ENCODE measurements around the gene ATP13A5. TPM values are rescaled to one million over a fixed set of nuclear protein-coding genes. Genes with fewer than 3 reads are reported as not detected.

Gene ATP13A5
- total RNA-seq, 1 donor from 2014 or later: not detected

GRCh38 chr3:193387596-193387995 lies 9.0 kb upstream of the ATP13A5 start:
- Histone ChIP-seq H3K79me2 (ENCODE audit: insufficient read depth, low read length) (no peaks in the 10 kb centered on the region), H3K4me1 (ENCODE audit: insufficient read depth, low read length) (peaks cover 6% of the 10 kb centered on the region), H3K27ac (ENCODE audit: low read depth, low read length) (no peak overlapping the region), H3K9me3 (ENCODE audit: insufficient read depth, low read depth, low read length) (no peaks in the 10 kb centered on the region), H3K36me3 (ENCODE audit: insufficient read depth, low read length) (no peaks in the 10 kb centered on the region), H2AFZ (ENCODE audit: low read depth, low read length) (no peak overlapping the region), H3K4me3 (ENCODE audit: insufficient read depth, low read depth, low read length) (no peak overlapping the region), H3K9ac (ENCODE audit: low read length) (no peak overlapping the region), H4K20me1 (ENCODE audit: insufficient read depth, low read length) (no peaks in the 10 kb centered on the region), H3K27me3 (ENCODE audit: insufficient read depth, low read length) (no peaks in the 10 kb centered on the region), H3K4me2 (ENCODE audit: low read length) (no peak overlapping the region)
- H3K27me3 Mint-ChIP-seq (ENCODE audit: low read depth, unreplicated experiment): no peaks in the 10 kb centered on the region
- TF ChIP-seq CTCF (IDR thresholded peaks at IDR 0.05; ENCODE audit: insufficient read depth, low read depth, low read length) (no peak), EZH2 (IDR thresholded peaks at IDR 0.05; ENCODE audit: insufficient read depth, low read length) (no peak)
- H3K27ac Mint-ChIP-seq (ENCODE audit: unreplicated experiment): no peak overlapping the region
- H3K9me3 Mint-ChIP-seq (ENCODE audit: unreplicated experiment): no peaks in the 10 kb centered on the region
- DNase-seq (ENCODE audit: low read depth): no peak
- no peak overlapping the region for H3K4me3 Mint-ChIP-seq (ENCODE audit: unreplicated experiment)
- FAIRE-seq: no peak
- H3K36me3 Mint-ChIP-seq (ENCODE audit: low read depth, unreplicated experiment): no peaks in the 10 kb centered on the region
- H3K4me1 Mint-ChIP-seq (ENCODE audit: low read depth, unreplicated experiment): peaks cover 5% of the 10 kb centered on the region

- Histone ChIP-seq H3K79me2 (ENCODE audit: insufficient read depth, low read length) (no peaks in the 10 kb centered on the region), H2AFZ (ENCODE audit: low read depth, low read length) (no peak overlapping the region), H4K20me1 (ENCODE audit: insufficient read depth, low read length) (no peaks in the 10 kb centered on the region), H3K36me3 (ENCODE audit: insufficient read depth, low read length) (no peaks in the 10 kb centered on the region), H3K27me3 (ENCODE audit: insufficient read depth, low read length) (no peaks in the 10 kb centered on the region), H3K9me3 (ENCODE audit: insufficient read depth, low read depth, low read length) (no peaks in the 10 kb centered on the region), H3K27ac (ENCODE audit: low read depth, low read length) (no peak overlapping the region), H3K4me2 (ENCODE audit: low read length) (no peak overlapping the region), H3K9ac (ENCODE audit: low read length) (no peak overlapping the region), H3K4me3 (ENCODE audit: insufficient read depth, low read depth, low read length) (no peak overlapping the region), H3K4me1 (ENCODE audit: insufficient read depth, low read length) (no peaks in the 10 kb centered on the region)
- Mint-ChIP-seq H3K36me3 (ENCODE audit: low read depth, unreplicated experiment) (no peaks in the 10 kb centered on the region), H3K27ac (ENCODE audit: unreplicated experiment) (no peak overlapping the region), H3K27me3 (ENCODE audit: low read depth, unreplicated experiment) (peaks cover 4% of the 10 kb centered on the region), H3K9me3 (ENCODE audit: unreplicated experiment) (no peaks in the 10 kb centered on the region), H3K4me1 (ENCODE audit: low read depth, unreplicated experiment) (no peaks in the 10 kb centered on the region), H3K4me3 (ENCODE audit: unreplicated experiment) (no peak overlapping the region)
- FAIRE-seq: no peak
- DNase-seq (ENCODE audit: low read depth): no peak
- TF ChIP-seq EZH2 (IDR thresholded peaks at IDR 0.05; ENCODE audit: insufficient read depth, low read length): no peak
- TF ChIP-seq CTCF (IDR thresholded peaks at IDR 0.05; ENCODE audit: insufficient read depth, low read depth, low read length): no peak
Measured at GRCh38 chr3:193377591-193377990, 962 bp downstream of the ATP13A5 start.

- no peak overlapping the region for H3K4me3 ChIP-seq (ENCODE audit: insufficient read depth, low read depth, low read length)
- Mint-ChIP-seq H3K4me1 (ENCODE audit: low read depth, unreplicated experiment) (no peaks in the 10 kb centered on the region), H3K27ac (ENCODE audit: unreplicated experiment) (no peak overlapping the region), H3K4me3 (ENCODE audit: unreplicated experiment) (no peak overlapping the region), H3K36me3 (ENCODE audit: low read depth, unreplicated experiment) (no peaks in the 10 kb centered on the region), H3K9me3 (ENCODE audit: unreplicated experiment) (no peaks in the 10 kb centered on the region), H3K27me3 (ENCODE audit: low read depth, unreplicated experiment) (peaks cover 4% of the 10 kb centered on the region)
- TF ChIP-seq CTCF (IDR thresholded peaks at IDR 0.05; ENCODE audit: insufficient read depth, low read depth, low read length) (no peak), EZH2 (IDR thresholded peaks at IDR 0.05; ENCODE audit: insufficient read depth, low read length) (no peak)
- H3K4me2 ChIP-seq (ENCODE audit: low read length): no peak overlapping the region
- no peaks in the 10 kb centered on the region for H3K79me2 ChIP-seq (ENCODE audit: insufficient read depth, low read length)
- FAIRE-seq (no peak), DNase-seq (ENCODE audit: low read depth) (no peak)
- no peaks in the 10 kb centered on the region for H3K27me3 ChIP-seq (ENCODE audit: insufficient read depth, low read length)
- H3K27ac ChIP-seq (ENCODE audit: low read depth, low read length): no peak overlapping the region
- no peaks in the 10 kb centered on the region for H4K20me1 ChIP-seq (ENCODE audit: insufficient read depth, low read length)
- no peaks in the 10 kb centered on the region for H3K36me3 ChIP-seq (ENCODE audit: insufficient read depth, low read length)
- no peaks in the 10 kb centered on the region for H3K9me3 ChIP-seq (ENCODE audit: insufficient read depth, low read depth, low read length)
- H3K9ac ChIP-seq (ENCODE audit: low read length): no peak overlapping the region
- no peaks in the 10 kb centered on the region for H3K4me1 ChIP-seq (ENCODE audit: insufficient read depth, low read length)
- no peak overlapping the region for H2AFZ ChIP-seq (ENCODE audit: low read depth, low read length)
Measured at GRCh38 chr3:193375614-193376013, 2.9 kb downstream of the ATP13A5 start.

Data from astrocyte (in vitro differentiated cells and primary cell).